Adrenal gland (tissue), 12 donors: ENCODE results near the gene GNG2. TPM values are rescaled to one million over a fixed set of nuclear protein-coding genes. Genes with fewer than 3 reads are reported as not detected.

Experiments
- DNase-seq, 7 donors: peaks; one replicate each; pipeline ENCODE4 v3.0.0-alpha.2; 2019 to 2020
- H3K27ac ChIP-seq, 5 donors: fragments of 200-600 bp; sonication (generic) in 4 of 5; 1 replicate in 3 of 5; 2 replicates in 2 of 5; pipeline versions ENCODE4 v1.5.1 to v1.8.0; 2016 to 2020; ENCODE audit warnings: mild to moderate bottlenecking in 1 of 5
- H3K27me3 ChIP-seq: fragments of 200-600 bp; 2 replicates; pipeline ENCODE4 v1.8.0; 2021
- H3K36me3 ChIP-seq, 2 donors: fragments of 200-600 bp; replicated peaks in 1 of 2; 1 replicate in 1 of 2; 2 replicates in 1 of 2; pipeline versions ENCODE4 v1.5.1 to v1.8.0; 2018 to 2022
- H3K4me1 ChIP-seq, 2 donors: fragments of 200-600 bp; replicated peaks in 1 of 2; 1 replicate in 1 of 2; 2 replicates in 1 of 2; pipeline versions ENCODE4 v1.5.1 to v1.8.0; 2018 to 2021
- H3K4me3 ChIP-seq, 4 donors: fragments of 200-600 bp; sonication (generic) in 3 of 4; one replicate each; pipeline ENCODE4 v1.5.1; 2016 to 2018
- H3K9me3 ChIP-seq, 3 donors: fragments of 200-600 bp; sonication (generic) in 1 of 3; replicated peaks in 1 of 3; 1 replicate in 2 of 3; 2 replicates in 1 of 3; pipeline versions ENCODE4 v1.5.1 to v1.8.0; 2016 to 2021
- CTCF ChIP-seq, 6 experiments: fragments of 450-650 bp in 4 of 6; fragments of 200-600 bp in 2 of 6; sonication (generic) in 1 of 6; IDR thresholded peaks; 1 replicate in 5 of 6; 2 replicates in 1 of 6; pipeline versions ENCODE4 v1.5.1 to v1.8.0; 2016 to 2021; ENCODE audit warnings: antibody characterized with exemption in 6 of 6, mild to moderate bottlenecking in 2 of 6, moderate library complexity in 1 of 6
- POLR2A ChIP-seq, 2 donors: fragments of 450-650 bp; IDR thresholded peaks; one replicate each; pipeline ENCODE4 v1.6.1; 2017; ENCODE audit warnings: antibody characterized with exemption in 2 of 2, mild to moderate bottlenecking in 2 of 2, moderate library complexity in 1 of 2
- WGBS, 4 donors: extraction: QIAGEN DNeasy Blood & Tissue Kit in 2 of 4; methylation state at CpG; one replicate each; pipeline versions ENCODE4 v1.1.5 to v1.1.7; 2013 to 2017; 5-methylcytosine and 5-hydroxymethylcytosine counted together
- intact Hi-C, 2 donors: fragments of 100-400 bp; cut with DNase I; formaldehyde crosslinking; loops; one replicate each; pipeline versions ENCODE4 v1.14.1 to v1.15.0; 2022 to 2023
- polyA plus RNA-seq, 3 donors: library from polyadenylated mRNA; stranded (reverse); fragments of 200-250 nt in 2 of 3; fragments of 350-450 nt in 1 of 3; fragmentation: Illumina TruSeq in 1 of 3; extraction: RNeasy Lipid Tissue Mini Kit (QIAGEN cat#74804) in 1 of 3; gene quantifications; one replicate each; pipeline ENCODE4 v1.2.3, GENCODE V29; 2013 to 2014
- total RNA-seq, 9 donors: library from RNA; depleted of rRNA in 4 of 9; stranded (reverse); fragments of >200 nt in 4 of 9; fragments of 120-200 nt in 1 of 9; fragmentation: NEBNext Ultra II Directional in 1 of 9; extraction: Animal tissue kit (Norgen Biotek cat#: 25700) in 1 of 9; gene quantifications; one replicate each; pipeline versions ENCODE4 v1.1.0 to v1.2.4, GENCODE V29; 2013 to 2023
- donor health status: healthy with polysubstance abuse.
- donor health status: Bipolar disorder and iron deficiency.
- donor health status: DM: yes; HTN: yes; CAD: no.
- donor health status: DM: no; HTN: no; CAD: no.
- donor health status: DM: no; HTN: no; CAD: no.
- donor health status: DM: yes; HTN: yes; CAD: no.

GNG2 gene
- total and polyA plus RNA-seq, 12 donors = 6.7 to 61.4 (median 20.7) TPM

GRCh38 chr14:51960866-51961265, 100.5 kb downstream of the GNG2 start:
- Histone ChIP-seq H3K27me3 (no peaks in the 10 kb centered on the region), H3K4me1 (peaks cover 0 to 17% of the 10 kb centered on the region in 2 donors), H3K36me3 (no peaks in the 10 kb centered on the region), H3K9me3 (no peaks in the 10 kb centered on the region), H3K27ac (no peak overlapping the region), H3K4me3 (no peak overlapping the region)
- no peak for DNase-seq
- intact Hi-C loops = no loop called here
- no peak for TF ChIP-seq CTCF (IDR thresholded peaks at IDR 0.05)
- no peak for TF ChIP-seq POLR2A (IDR thresholded peaks at IDR 0.05)

- H3K9me3 ChIP-seq = no peaks in the 10 kb centered on the region
- 14 to 27% (median 24%) methylated on average over 2 to 3 of the region's 3 CpGs for WGBS, 4 donors
- no peaks in the 10 kb centered on the region for H3K27me3 ChIP-seq
- H3K27ac ChIP-seq = no peak overlapping the region
- H3K4me3 ChIP-seq = no peak overlapping the region
- TF ChIP-seq POLR2A (IDR thresholded peaks at IDR 0.05) (no peak), CTCF (IDR thresholded peaks at IDR 0.05) (no peak)
- no peaks in the 10 kb centered on the region for H3K36me3 ChIP-seq
- no peak for DNase-seq
- intact Hi-C loops = no loop called here
- peaks cover 0 to 17% of the 10 kb centered on the region in 2 donors for H3K4me1 ChIP-seq
Measured at GRCh38 chr14:51962711-51963110, 102.3 kb downstream of the GNG2 start.

DNA sequence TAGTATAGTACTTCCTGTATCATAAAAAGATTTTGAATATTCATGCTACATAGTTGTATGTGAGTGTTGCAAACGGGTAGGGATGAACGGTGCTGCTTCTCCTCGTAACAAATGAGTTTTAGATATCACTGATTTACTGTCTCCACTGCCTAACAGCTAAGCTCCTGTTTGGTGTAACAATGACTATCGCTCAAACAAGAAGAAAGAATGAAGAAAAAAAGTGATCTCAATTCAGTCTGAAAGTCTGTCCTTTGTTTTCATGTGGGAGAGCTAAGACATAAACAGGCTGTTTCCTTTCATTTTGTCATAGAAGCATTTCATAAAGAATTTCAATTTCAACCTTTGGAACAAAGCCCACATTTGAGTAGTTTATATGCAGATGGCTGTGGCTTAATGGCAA, 102.9 kb downstream of the GNG2 start:
- intact Hi-C loops = no loop called here
- no peak overlapping the region for H3K27ac ChIP-seq

GRCh38 chr14:51967521-51967920, 107.1 kb downstream of the GNG2 start:
- no peak overlapping the region for H3K4me3 ChIP-seq
- no peak overlapping the region for H3K27ac ChIP-seq
- no peak for DNase-seq
- 82 to 96% (median 88%) methylated on average over 2 of the region's 2 CpGs for whole genome bisulfite sequencing, 4 donors
- no peaks in the 10 kb centered on the region for H3K9me3 ChIP-seq
- TF ChIP-seq CTCF (IDR thresholded peaks at IDR 0.05) (no peak), POLR2A (IDR thresholded peaks at IDR 0.05) (no peak)
- H3K36me3 ChIP-seq = no peaks in the 10 kb centered on the region
- intact Hi-C loops = no loop called here
- H3K27me3 ChIP-seq = no peaks in the 10 kb centered on the region
- peaks cover 0 to 12% of the 10 kb centered on the region in 2 donors for H3K4me1 ChIP-seq

More for the DNA sequence above, 102.9 kb downstream of the GNG2 start:
- TF ChIP-seq POLR2A (IDR thresholded peaks at IDR 0.05) = no peak
- no peak for TF ChIP-seq CTCF (IDR thresholded peaks at IDR 0.05)
- 11 to 29% (median 18%) methylated on average over 4 of the region's 4 CpGs for WGBS, 4 donors
- no peak for DNase-seq
- Histone ChIP-seq H3K27me3 (no peaks in the 10 kb centered on the region), H3K4me3 (peak overlapping the region in 1 of 4 donors; percentile 39), H3K9me3 (no peaks in the 10 kb centered on the region), H3K4me1 (peaks cover 0 to 17% of the 10 kb centered on the region in 2 donors), H3K36me3 (no peaks in the 10 kb centered on the region)
